Body of pancreas (tissue), 4 donors: ENCODE measurements around the gene RFX7.
A peak's percentile ranks its signal among the peaks of the same experiment; 100 is the strongest.

ENCODE experiments used
- POLR2A ChIP-seq, 3 donors: fragments of 450-650 bp; IDR thresholded peaks; one replicate each; pipeline ENCODE4 v1.6.1; 2016; ENCODE audit warnings: antibody characterized with exemption in 3 of 3, mild to moderate bottlenecking in 2 of 3
- TF ChIP-seq, protein P1 (sequence below), 7 experiments: fragments of 450-650 bp in 4 of 7; fragments of 200-600 bp in 3 of 7; sonication (generic) in 3 of 7; IDR thresholded peaks; one replicate each; pipeline ENCODE4 v1.5.1; 2016 to 2019; ENCODE audit warnings: antibody characterized with exemption in 7 of 7

DNA sequence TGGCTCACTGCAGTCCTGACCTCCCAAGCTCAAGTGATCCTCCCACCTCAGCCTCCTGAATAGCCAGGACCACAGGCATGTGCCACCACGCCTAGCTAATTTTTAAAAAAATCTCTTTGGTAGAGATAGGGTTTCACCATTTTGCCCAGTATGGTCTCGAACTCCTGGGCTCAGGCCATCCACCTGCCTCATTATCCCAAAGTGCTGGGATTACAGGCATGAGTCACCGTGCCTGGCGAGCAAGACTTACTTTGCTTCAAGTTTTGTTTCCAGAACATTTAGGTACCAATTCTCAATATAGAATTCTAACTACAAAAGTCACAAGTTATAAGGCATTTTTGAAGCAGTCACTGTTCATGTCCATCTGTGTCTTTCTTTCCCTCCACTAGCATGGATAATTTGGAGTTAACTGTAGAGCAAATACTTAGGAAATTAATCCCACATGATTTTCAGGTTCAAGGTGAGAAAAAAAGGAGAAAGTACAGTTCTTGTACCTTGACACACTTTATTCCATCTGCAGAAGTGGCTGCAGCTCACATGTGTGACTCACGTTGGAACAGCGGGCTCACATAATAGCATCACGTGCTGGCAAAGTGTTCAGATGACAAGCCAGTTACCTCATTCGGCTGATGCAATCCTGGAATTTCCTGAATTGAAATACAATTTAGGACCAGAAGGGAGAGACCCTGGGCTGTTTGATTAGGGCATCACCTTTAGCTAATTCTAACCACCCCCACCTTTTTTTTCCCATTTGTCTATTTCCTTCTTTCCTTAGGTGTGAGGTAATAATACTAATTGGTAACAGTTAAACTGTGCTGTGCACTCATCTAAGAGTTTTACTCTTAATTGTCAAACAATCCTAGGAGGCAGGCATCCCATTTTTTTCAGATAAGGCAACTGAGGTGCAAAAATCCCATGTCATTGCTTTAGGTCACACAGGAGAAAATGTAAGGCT is 203.3 kb downstream of the RFX7 start:
- TF ChIP-seq, protein P1, sequence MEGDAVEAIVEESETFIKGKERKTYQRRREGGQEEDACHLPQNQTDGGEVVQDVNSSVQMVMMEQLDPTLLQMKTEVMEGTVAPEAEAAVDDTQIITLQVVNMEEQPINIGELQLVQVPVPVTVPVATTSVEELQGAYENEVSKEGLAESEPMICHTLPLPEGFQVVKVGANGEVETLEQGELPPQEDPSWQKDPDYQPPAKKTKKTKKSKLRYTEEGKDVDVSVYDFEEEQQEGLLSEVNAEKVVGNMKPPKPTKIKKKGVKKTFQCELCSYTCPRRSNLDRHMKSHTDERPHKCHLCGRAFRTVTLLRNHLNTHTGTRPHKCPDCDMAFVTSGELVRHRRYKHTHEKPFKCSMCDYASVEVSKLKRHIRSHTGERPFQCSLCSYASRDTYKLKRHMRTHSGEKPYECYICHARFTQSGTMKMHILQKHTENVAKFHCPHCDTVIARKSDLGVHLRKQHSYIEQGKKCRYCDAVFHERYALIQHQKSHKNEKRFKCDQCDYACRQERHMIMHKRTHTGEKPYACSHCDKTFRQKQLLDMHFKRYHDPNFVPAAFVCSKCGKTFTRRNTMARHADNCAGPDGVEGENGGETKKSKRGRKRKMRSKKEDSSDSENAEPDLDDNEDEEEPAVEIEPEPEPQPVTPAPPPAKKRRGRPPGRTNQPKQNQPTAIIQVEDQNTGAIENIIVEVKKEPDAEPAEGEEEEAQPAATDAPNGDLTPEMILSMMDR (IDR thresholded peaks at IDR 0.05), result no peak
- TF ChIP-seq POLR2A (IDR thresholded peaks at IDR 0.05), result peak in 1 of 3 donors; percentile 3
